SK-N-SH (cell line): ENCODE measurements around the gene TBL1XR1. TPM values are rescaled to one million over a fixed set of nuclear protein-coding genes. Genes with fewer than 3 reads are reported as not detected.

Experiments
- CTCF ChIA-PET: fragments of 300-600, 350-600 bp; formaldehyde crosslinking; extraction: SDS; loops from one replicate; lab custom pipeline; 2021; lab: Yijun Ruan, JAX
- POLR2A ChIA-PET: fragments of 350-600 bp; sonication (Branson Sonifier 250); formaldehyde crosslinking; extraction: SDS; loops from one replicate; lab custom pipeline; 2020; ENCODE audit warnings: antibody characterized with exemption, inconsistent platforms; lab: Yijun Ruan, JAX
- DNase-seq: peaks from one replicate; pipeline ENCODE4 v3.0.0; 2012
- H2AFZ ChIP-seq: fragments of 200-600 bp; sonication (generic); 2 replicates; pipeline ENCODE4 v1.8.1; 2016; ENCODE audit warnings: antibody characterized with exemption, mild to moderate bottlenecking, low read depth
- H3F3A ChIP-seq: fragments of 200-600 bp; sonication (generic); replicated peaks from 2 replicates; pipeline ENCODE3; 2016; ENCODE audit warnings: antibody characterized with exemption, mild to moderate bottlenecking; ENCODE audit not compliant: insufficient read depth
- H3K27ac ChIP-seq, 2 experiments: fragments of 200-500 bp in 1 of 2; fragments of 200-600 bp in 1 of 2; sonication (Bioruptor generic) in 1 of 2; sonication (generic), shearing (Covaris generic) in 1 of 2; 2 replicates each; pipeline versions ENCODE4 v1.5.1 to v1.6.1; 2014 to 2016; ENCODE audit warnings: low read depth in 2 of 2, inconsistent platforms in 1 of 2, low read length in 1 of 2, mild to moderate bottlenecking in 1 of 2, mixed read lengths in 1 of 2
- H3K27me3 ChIP-seq: fragments of 200-600 bp; sonication (generic), shearing (Covaris generic); 2 replicates; pipeline ENCODE4 v1.6.1; 2016; ENCODE audit warnings: mixed run types; ENCODE audit not compliant: insufficient read depth
- H3K36me3 ChIP-seq, 2 experiments: fragments of 200-500 bp in 1 of 2; fragments of 200-600 bp in 1 of 2; sonication (Bioruptor generic) in 1 of 2; sonication (generic) in 1 of 2; replicated peaks in 1 of 2; 2 replicates each; pipeline versions ENCODE3 to v1.5.1; 2014 to 2016; ENCODE audit warnings: low read length in 1 of 2, mild to moderate bottlenecking in 1 of 2; ENCODE audit not compliant: insufficient read depth in 2 of 2, control insufficient read depth in 1 of 2
- H3K4me1 ChIP-seq, 2 experiments: fragments of 200-500 bp in 1 of 2; fragments of 200-600 bp in 1 of 2; sonication (Bioruptor generic) in 1 of 2; sonication (generic), shearing (Covaris generic) in 1 of 2; 2 replicates each; pipeline versions ENCODE4 v1.5.1 to v1.6.1; 2014 to 2016; ENCODE audit warnings: low read depth in 1 of 2, low read length in 1 of 2, mixed run types in 1 of 2; ENCODE audit not compliant: insufficient read depth in 2 of 2, control insufficient read depth in 1 of 2
- H3K4me2 ChIP-seq: fragments of 200-600 bp; sonication (generic), shearing (Covaris generic); 2 replicates; pipeline ENCODE4 v1.6.1; 2017; ENCODE audit warnings: mixed run types
- H3K4me3 ChIP-seq, 2 experiments: fragments of 200-500 bp in 1 of 2; fragments of 200-600 bp in 1 of 2; sonication (Bioruptor generic) in 1 of 2; sonication (generic), shearing (Covaris generic) in 1 of 2; 2 replicates each; pipeline versions ENCODE4 v1.5.1 to v1.8.1; 2014 to 2016; ENCODE audit warnings: low read depth in 2 of 2, inconsistent platforms in 1 of 2, low read length in 1 of 2, mild to moderate bottlenecking in 1 of 2, mixed read lengths in 1 of 2, moderate library complexity in 1 of 2
- H3K79me2 ChIP-seq: fragments of 200-600 bp; sonication (generic); 2 replicates; pipeline ENCODE4 v1.8.1; 2017; ENCODE audit warnings: mild to moderate bottlenecking; ENCODE audit not compliant: insufficient read depth
- H3K9ac ChIP-seq: fragments of 200-600 bp; sonication (generic); 2 replicates; pipeline ENCODE4 v1.6.1; 2017; ENCODE audit warnings: mixed run types
- H3K9me2 ChIP-seq: fragments of 200-600 bp; sonication (generic); 2 replicates; pipeline ENCODE4 v1.6.1; 2017; ENCODE audit warnings: mixed run types
- H3K9me3 ChIP-seq: fragments of 200-600 bp; sonication (generic); 2 replicates; pipeline ENCODE4 v1.6.1; 2017; ENCODE audit warnings: mixed run types, mild to moderate bottlenecking, moderate library complexity
- H4K20me1 ChIP-seq: fragments of 200-600 bp; sonication (generic); 2 replicates; pipeline ENCODE4 v1.6.1; 2017; ENCODE audit warnings: mild to moderate bottlenecking, mixed run types; ENCODE audit not compliant: insufficient read depth
- CTCF ChIP-seq: fragments of 200-600 bp; sonication (generic); IDR thresholded peaks from 2 replicates; pipeline ENCODE4 v1.6.1; 2017; ENCODE audit warnings: antibody characterized with exemption, mild to moderate bottlenecking, moderate library complexity
- ELF1 ChIP-seq: IDR thresholded peaks from 2 replicates; pipeline ENCODE4 v1.4.0; 2012
- EP300 ChIP-seq, 2 experiments: IDR thresholded peaks; 2 replicates each; pipeline versions ENCODE4 v1.4.0 to v1.6.1; 2012; ENCODE audit warnings: borderline replicate concordance in 1 of 2, low read depth in 1 of 2, low read length in 1 of 2
- EZH2phosphoT487 ChIP-seq: fragments of 200-600 bp; sonication (generic); IDR thresholded peaks from 2 replicates; pipeline ENCODE4 v1.6.1; 2017; ENCODE audit warnings: low read depth, mixed run types, mild to moderate bottlenecking, antibody characterized with exemption, moderate library complexity, borderline replicate concordance
- FOSL2 ChIP-seq: IDR thresholded peaks from 2 replicates; pipeline ENCODE4 v1.4.0; 2012; ENCODE audit warnings: low read depth, mild to moderate bottlenecking, moderate library complexity, borderline replicate concordance
- FOXJ3 ChIP-seq: sonication (generic); formaldehyde crosslinking; IDR thresholded peaks from 2 replicates; pipeline ENCODE4 v1.5.1; 2020; ENCODE audit warnings: mild to moderate bottlenecking, missing genetic modification reagents
- FOXM1 ChIP-seq: IDR thresholded peaks from 2 replicates; pipeline ENCODE4 v1.4.0; 2012; ENCODE audit warnings: low read depth, mild to moderate bottlenecking
- IRF3 ChIP-seq: fragments of 150-350 bp; IDR thresholded peaks from 2 replicates; pipeline ENCODE4 v1.6.1; 2016; ENCODE audit warnings: mild to moderate bottlenecking, low read depth, low read length
- JUND ChIP-seq: IDR thresholded peaks from 2 replicates; pipeline ENCODE4 v1.4.0; 2012
- MEF2A ChIP-seq: IDR thresholded peaks from 2 replicates; pipeline ENCODE4 v1.4.0; 2012; ENCODE audit warnings: low read depth, borderline replicate concordance
- MXI1 ChIP-seq: IDR thresholded peaks from 2 replicates; pipeline ENCODE4 v1.6.1; 2012; ENCODE audit warnings: mild to moderate bottlenecking, low read depth, low read length, improper control_type of control experiment
- NRF1 ChIP-seq: IDR thresholded peaks from 2 replicates; pipeline ENCODE4 v1.6.1; 2012; ENCODE audit warnings: low read depth, mild to moderate bottlenecking, low read length
- POLR2AphosphoS5 ChIP-seq: IDR thresholded peaks from 2 replicates; pipeline ENCODE4 v1.6.1; 2012; ENCODE audit warnings: low read depth, low read length
- RAD21 ChIP-seq: IDR thresholded peaks from 2 replicates; pipeline ENCODE4 v1.6.1; 2012; ENCODE audit warnings: mild to moderate bottlenecking, low read length
- RCOR1 ChIP-seq: fragments of 150-350 bp; IDR thresholded peaks from 2 replicates; pipeline ENCODE4 v1.6.1; 2017; ENCODE audit warnings: antibody characterized with exemption, low read length
- RXRA ChIP-seq: IDR thresholded peaks from 2 replicates; pipeline ENCODE4 v1.4.0; 2012; ENCODE audit warnings: low read depth, mild to moderate bottlenecking, borderline replicate concordance
- TAF1 ChIP-seq: IDR thresholded peaks from 2 replicates; pipeline ENCODE4 v1.6.1; 2012; ENCODE audit warnings: low read depth, mild to moderate bottlenecking, low read length, moderate library complexity, borderline replicate concordance
- USF1 ChIP-seq: IDR thresholded peaks from 2 replicates; pipeline ENCODE4 v1.4.0; 2012; ENCODE audit warnings: low read depth, borderline replicate concordance
- YY1 ChIP-seq: IDR thresholded peaks from 2 replicates; pipeline ENCODE4 v1.4.0; 2012; ENCODE audit warnings: low read depth, mild to moderate bottlenecking
- WGBS: methylation state at CpG from one replicate; pipeline ENCODE4 v1.1.6; 2017; ENCODE audit warnings: low lambda C conversion rate; 5-methylcytosine and 5-hydroxymethylcytosine counted together
- polyA plus RNA-seq, 3 experiments: library from polyadenylated mRNA; depleted of rRNA; stranded (reverse); fragments of >200 nt; gene quantifications; 2 replicates each; pipeline ENCODE4 v1.2.3, GENCODE V29; 2012
- TF ChIP-seq, protein P1 (sequence below): IDR thresholded peaks from 2 replicates; pipeline ENCODE4 v1.4.0; 2012; ENCODE audit warnings: low read depth
- TF ChIP-seq, protein P2 (sequence below): fragments of 150-350 bp; IDR thresholded peaks from 2 replicates; pipeline ENCODE4 v1.6.1; 2017; ENCODE audit warnings: antibody characterized with exemption, low read length, low read depth, borderline replicate concordance

TBL1XR1 gene
- polyA plus RNA-seq, 1 of the 3 experiments (the other 2 are of a cell fraction) = 20.9 TPM

DNA sequence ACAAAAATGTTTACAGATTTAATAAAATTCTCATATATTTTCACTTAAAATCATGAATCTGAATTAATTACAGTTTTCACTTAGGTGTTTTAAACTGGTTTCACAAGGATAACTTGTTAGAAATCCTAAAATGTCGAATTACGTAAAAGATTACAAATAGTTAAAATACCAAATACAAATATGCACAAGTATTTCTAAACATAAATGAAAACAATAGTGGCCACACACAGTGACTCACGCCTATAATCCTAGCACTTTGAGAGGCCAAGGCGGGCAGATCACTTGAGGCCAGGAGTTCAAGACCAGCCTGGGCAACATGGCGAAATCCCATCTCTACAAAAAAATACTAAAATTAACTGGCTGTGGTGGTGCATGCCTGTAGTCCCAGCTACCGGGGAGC, 10.9 kb upstream of the TBL1XR1 start:
- Histone ChIP-seq H3K4me2 (no peak overlapping the region), H3K4me1 (no peaks in the 10 kb centered on the region), H3K36me3 (no peaks in the 10 kb centered on the region), H4K20me1 (no peaks in the 10 kb centered on the region), H2AFZ (no peak overlapping the region), H3K27ac (no peak overlapping the region), H3K9me2 (no peaks in the 10 kb centered on the region), H3K79me2 (no peaks in the 10 kb centered on the region), H3K27me3 (no peaks in the 10 kb centered on the region), H3F3A (no peaks in the 10 kb centered on the region), H3K9me3 (no peaks in the 10 kb centered on the region), H3K9ac (no peak overlapping the region), H3K4me3 (no peak overlapping the region)
- DNase-seq = no peak
- 88% methylated on average over 6 of the region's 6 CpGs for WGBS
- TF ChIP-seq TAF1 = no peak
- TF ChIP-seq FOSL2 = no peak
- no peak for TF ChIP-seq YY1
- TF ChIP-seq EZH2phosphoT487 = no peak
- no peak for TF ChIP-seq ELF1
- TF ChIP-seq RCOR1 = no peak
- no peak for TF ChIP-seq JUND
- TF ChIP-seq NRF1 = no peak
- no peak for TF ChIP-seq POLR2AphosphoS5
- ChIA-PET POLR2A (no interaction called here), CTCF (no interaction called here)

- H3K9me2 ChIP-seq = no peaks in the 10 kb centered on the region
- no peaks in the 10 kb centered on the region for H4K20me1 ChIP-seq
- TF ChIP-seq FOXJ3 (CRISPR knock-in tag) = no peak
- no peak for TF ChIP-seq CTCF
- TF ChIP-seq RAD21 = no peak
- no peak for TF ChIP-seq MXI1
- TF ChIP-seq ELF1 = no peak
- no peak for TF ChIP-seq FOXM1
- TF ChIP-seq, protein P1, sequence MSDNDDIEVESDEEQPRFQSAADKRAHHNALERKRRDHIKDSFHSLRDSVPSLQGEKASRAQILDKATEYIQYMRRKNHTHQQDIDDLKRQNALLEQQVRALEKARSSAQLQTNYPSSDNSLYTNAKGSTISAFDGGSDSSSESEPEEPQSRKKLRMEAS = no peak
- no peak for TF ChIP-seq RCOR1
- no peak for TF ChIP-seq IRF3
- no peak for TF ChIP-seq RXRA
- TF ChIP-seq, protein P2, sequence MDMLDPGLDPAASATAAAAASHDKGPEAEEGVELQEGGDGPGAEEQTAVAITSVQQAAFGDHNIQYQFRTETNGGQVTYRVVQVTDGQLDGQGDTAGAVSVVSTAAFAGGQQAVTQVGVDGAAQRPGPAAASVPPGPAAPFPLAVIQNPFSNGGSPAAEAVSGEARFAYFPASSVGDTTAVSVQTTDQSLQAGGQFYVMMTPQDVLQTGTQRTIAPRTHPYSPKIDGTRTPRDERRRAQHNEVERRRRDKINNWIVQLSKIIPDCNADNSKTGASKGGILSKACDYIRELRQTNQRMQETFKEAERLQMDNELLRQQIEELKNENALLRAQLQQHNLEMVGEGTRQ = no peak
- no peak for TF ChIP-seq USF1
- no peak for TF ChIP-seq TAF1
- no peak for TF ChIP-seq EP300 (IDR thresholded peaks at IDR 0.05; ENCODE audit: borderline replicate concordance in 1 of 2, low read depth in 1 of 2, low read length in 1 of 2)
- no peak for TF ChIP-seq MEF2A
- no peak for TF ChIP-seq NRF1
- no peak overlapping the region for H3K4me2 ChIP-seq
- H3K27me3 ChIP-seq = no peaks in the 10 kb centered on the region
- no peak overlapping the region for H3K4me3 ChIP-seq
- ChIA-PET POLR2A (no interaction called here), CTCF (no interaction called here)
- 93% methylated on average over 4 of the region's 4 CpGs for WGBS
- no peak overlapping the region for H2AFZ ChIP-seq
- H3K4me1 ChIP-seq = no peaks in the 10 kb centered on the region
- H3K79me2 ChIP-seq = no peaks in the 10 kb centered on the region
- H3K9ac ChIP-seq = no peak overlapping the region
- no peaks in the 10 kb centered on the region for H3K36me3 ChIP-seq
- no peaks in the 10 kb centered on the region for H3K9me3 ChIP-seq
- DNase-seq = no peak
- H3K27ac ChIP-seq = no peak overlapping the region
- no peaks in the 10 kb centered on the region for H3F3A ChIP-seq
Observed at GRCh38 chr3:177206936-177207335, 9.7 kb upstream of the TBL1XR1 start.
